HCT116 (cell line): ENCODE measurements around the gene MLXIPL. TPM values are rescaled to one million over a fixed set of nuclear protein-coding genes. Genes with fewer than 3 reads are reported as not detected.

Experiments used
- ATAC-seq: fragments of 200-7000 bp; cut with Tn5 transposase; 2 replicates; pipeline ENCODE4 v1.9.1; 2020; ENCODE audit warnings: mild to moderate bottlenecking, moderate library complexity
- BruUV-seq: library from RNA; stranded (reverse); fragments of 400-500 nt; replicated peaks from 2 replicates; lab custom pipeline; 2021; lab: Mats Ljungman, UMichigan
- CTCF ChIA-PET: fragments of 300-600 bp; sonication (Branson Sonifier 250); formaldehyde crosslinking; loops from one replicate; lab custom pipeline; 2021; ENCODE audit warnings: antibody characterized with exemption; lab: Charles Lee
- POLR2A ChIA-PET: fragments of 300-600, 350-600 bp; sonication (Branson Sonifier 250); formaldehyde crosslinking; loops from one replicate; lab custom pipeline; 2021; ENCODE audit warnings: antibody characterized with exemption; lab: Charles Lee
- RAD21 ChIA-PET, 2 experiments: fragments of 300-600 bp; sonication (Branson Sonifier 250); formaldehyde crosslinking; loops; one replicate each; lab custom pipeline; 2023; ENCODE audit warnings: low total read pairs in 2 of 2; ENCODE audit not compliant: uncharacterized antibody in 2 of 2, unreplicated experiment in 2 of 2, low non-redundant PET in 1 of 2; lab: Charles Lee
- DNase-seq: peaks from one replicate; pipeline ENCODE4 v3.0.0-alpha.2; 2010; ENCODE audit warnings: low read depth, low spot score
- H2AFZ ChIP-seq: fragments of 200-600 bp; shearing (Covaris generic), sonication (generic); 2 replicates; pipeline ENCODE4 v1.6.1; 2017; ENCODE audit warnings: low read depth, mixed run types, mixed read lengths, antibody characterized with exemption, low read length; ENCODE audit not compliant: poor library complexity, severe bottlenecking
- H3K27ac ChIP-seq: 2 replicates; pipeline ENCODE4 v1.5.1; 2012; ENCODE audit warnings: low read depth, low read length
- H3K27me3 ChIP-seq: fragments of 200-600 bp; sonication (generic); 2 replicates; pipeline ENCODE4 v1.6.1; 2016; ENCODE audit warnings: mixed run types, low read length, mixed read lengths; ENCODE audit not compliant: insufficient read depth
- H3K36me3 ChIP-seq, 2 experiments: fragments of 200-500 bp in 1 of 2; fragments of 200-600 bp in 1 of 2; sonication (Bioruptor generic) in 1 of 2; sonication (generic) in 1 of 2; 2 replicates each; pipeline versions ENCODE4 v1.5.1 to v1.6.1; 2014 to 2016; ENCODE audit warnings: low read length in 2 of 2, inconsistent platforms in 1 of 2, mixed read lengths in 1 of 2, mixed run types in 1 of 2; ENCODE audit not compliant: insufficient read depth in 2 of 2, control insufficient read depth in 1 of 2
- H3K4me1 ChIP-seq, 2 experiments: fragments of 200-600 bp in 1 of 2; sonication (generic) in 1 of 2; 2 replicates each; pipeline versions ENCODE4 v1.5.1 to v1.6.1; 2012 to 2017; ENCODE audit warnings: low read length in 2 of 2, inconsistent platforms in 1 of 2, mild to moderate bottlenecking in 1 of 2, mixed read lengths in 1 of 2, mixed run types in 1 of 2, moderate library complexity in 1 of 2; ENCODE audit not compliant: insufficient read depth in 2 of 2, control insufficient read depth in 1 of 2
- H3K4me2 ChIP-seq: fragments of 200-600 bp; sonication (generic); 2 replicates; pipeline ENCODE4 v1.6.1; 2017; ENCODE audit warnings: mixed run types, low read length, mixed read lengths
- H3K4me3 ChIP-seq, 2 experiments: fragments of 200-600 bp in 1 of 2; sonication (generic) in 1 of 2; replicated peaks in 1 of 2; 2 replicates each; pipeline ENCODE4 v1.5.1; 2011 to 2016; ENCODE audit warnings: low read length in 2 of 2, control low read depth in 1 of 2, low read depth in 1 of 2, mild to moderate bottlenecking in 1 of 2, mixed read lengths in 1 of 2, mixed run types in 1 of 2
- H3K79me2 ChIP-seq: fragments of 200-600 bp; sonication (generic); 2 replicates; pipeline ENCODE4 v1.6.1; 2017; ENCODE audit warnings: mild to moderate bottlenecking, mixed run types, low read length, moderate library complexity, mixed read lengths; ENCODE audit not compliant: insufficient read depth
- H3K9ac ChIP-seq: fragments of 200-600 bp; sonication (generic); 2 replicates; pipeline ENCODE4 v1.6.1; 2016; ENCODE audit warnings: low read length, mixed read lengths
- H3K9me2 ChIP-seq: fragments of 200-600 bp; sonication (generic), shearing (Covaris generic); 2 replicates; pipeline ENCODE4 v1.6.1; 2017; ENCODE audit warnings: mixed run types, mild to moderate bottlenecking, moderate library complexity; ENCODE audit not compliant: insufficient read depth
- H3K9me3 ChIP-seq, 2 experiments: fragments of 200-500 bp in 1 of 2; fragments of 200-600 bp in 1 of 2; sonication (Bioruptor generic) in 1 of 2; sonication (generic) in 1 of 2; 2 replicates each; pipeline ENCODE4 v1.6.1; 2014 to 2017; ENCODE audit warnings: low read length in 2 of 2, mixed read lengths in 2 of 2, inconsistent platforms in 1 of 2, low read depth in 1 of 2, mild to moderate bottlenecking in 1 of 2, mixed run types in 1 of 2, moderate library complexity in 1 of 2; ENCODE audit not compliant: control insufficient read depth in 1 of 2, insufficient read depth in 1 of 2
- H4K20me1 ChIP-seq: fragments of 200-600 bp; sonication (generic), shearing (Covaris generic); 2 replicates; pipeline ENCODE4 v1.6.1; 2017; ENCODE audit warnings: mixed run types, mild to moderate bottlenecking, moderate library complexity; ENCODE audit not compliant: insufficient read depth
- CBX3 ChIP-seq: IDR thresholded peaks from 2 replicates; pipeline ENCODE4 v1.6.1; 2012; ENCODE audit warnings: low read depth
- CEBPB ChIP-seq: IDR thresholded peaks from 2 replicates; pipeline ENCODE4 v1.6.1; 2012; ENCODE audit warnings: low read depth
- EGR1 ChIP-seq: IDR thresholded peaks from 2 replicates; pipeline ENCODE4 v1.6.1; 2012; ENCODE audit warnings: low read depth
- ELF1 ChIP-seq: IDR thresholded peaks from 2 replicates; pipeline ENCODE4 v1.6.1; 2012; ENCODE audit warnings: low read depth, borderline replicate concordance
- EZH2 ChIP-seq: fragments of 200-600 bp; sonication (generic); IDR thresholded peaks from 2 replicates; pipeline ENCODE4 v1.6.1; 2017; ENCODE audit warnings: antibody characterized with exemption, mixed run types
- EZH2phosphoT487 ChIP-seq: fragments of 200-600 bp; IDR thresholded peaks from 2 replicates; pipeline ENCODE4 v1.6.1; 2018; ENCODE audit warnings: antibody characterized with exemption, borderline replicate concordance
- FOSL1 ChIP-seq: IDR thresholded peaks from 2 replicates; pipeline ENCODE4 v1.6.1; 2012; ENCODE audit warnings: low read depth
- JUND ChIP-seq: IDR thresholded peaks from 2 replicates; pipeline ENCODE4 v1.6.1; 2012
- POLR2A ChIP-seq: IDR thresholded peaks from 2 replicates; pipeline ENCODE4 v1.7.0; 2011; ENCODE audit warnings: borderline replicate concordance; ENCODE audit not compliant: insufficient read depth, insufficient read length; ENCODE audit errors: extremely low read depth
- POLR2AphosphoS5 ChIP-seq: IDR thresholded peaks from 2 replicates; pipeline ENCODE4 v1.6.1; 2011; ENCODE audit warnings: mild to moderate bottlenecking, low read depth, low read length, moderate library complexity
- RAD21 ChIP-seq: IDR thresholded peaks from 2 replicates; pipeline ENCODE4 v1.6.1; 2012; ENCODE audit warnings: low read depth, mild to moderate bottlenecking
- REST ChIP-seq: IDR thresholded peaks from 2 replicates; pipeline ENCODE4 v1.6.1; 2012; ENCODE audit warnings: low read depth
- SIN3A ChIP-seq: IDR thresholded peaks from 2 replicates; pipeline ENCODE4 v1.6.1; 2012; ENCODE audit warnings: low read depth
- SP1 ChIP-seq: IDR thresholded peaks from 2 replicates; pipeline ENCODE4 v1.6.1; 2012; ENCODE audit warnings: low read depth
- TCF7L2 ChIP-seq: IDR thresholded peaks from 2 replicates; pipeline ENCODE4 v1.7.0; 2011; ENCODE audit warnings: borderline replicate concordance, inconsistent platforms; ENCODE audit not compliant: insufficient read depth, insufficient read length; ENCODE audit errors: extremely low read depth
- ZNF274 ChIP-seq: fragments of 200-500 bp; sonication (Bioruptor generic); IDR thresholded peaks from 2 replicates; pipeline ENCODE4 v1.6.1; 2014; ENCODE audit warnings: mild to moderate bottlenecking, low read depth, low read length, inconsistent platforms
- intact Hi-C: fragments of 100-400 bp; cut with micrococcal nuclease; formaldehyde crosslinking; loops from 2 replicates; pipeline ENCODE4 v1.10.0; 2022
- total RNA-seq: library from RNA; stranded (reverse); gene quantifications from one replicate; pipeline ENCODE4 v1.2.1, GENCODE V29; 2021; ENCODE audit not compliant: unreplicated experiment
- TF ChIP-seq, protein P1 (sequence below): IDR thresholded peaks from 2 replicates; pipeline ENCODE4 v1.6.1; 2012
- TF ChIP-seq, protein P2 (sequence below), 3 experiments: fragments of 200-600 bp in 1 of 3; sonication (generic) in 1 of 3; IDR thresholded peaks in 2 of 3; conservative IDR thresholded peaks in 1 of 3; 2 replicates each; pipeline ENCODE4 v1.5.1; 2012 to 2017; ENCODE audit warnings: low read depth in 2 of 3, low read length in 2 of 3, antibody characterized with exemption in 1 of 3, borderline replicate concordance in 1 of 3, control low read depth in 1 of 3, mild to moderate bottlenecking in 1 of 3, mixed read lengths in 1 of 3, mixed run types in 1 of 3, moderate library complexity in 1 of 3; ENCODE audit not compliant: insufficient read depth in 1 of 3
- TF ChIP-seq, protein P3 (sequence below): IDR thresholded peaks from 2 replicates; pipeline ENCODE4 v1.6.1; 2012

MLXIPL gene
- total RNA-seq, 1 experiment from 2014 or later = 79.4 TPM

GRCh38 chr7:73671857-73672445 lies 47.6 kb upstream of the MLXIPL start:
- Histone ChIP-seq H3K79me2 (no peaks in the 10 kb centered on the region), H3K27me3 (no peaks in the 10 kb centered on the region), H3K9ac (no peak overlapping the region), H3K4me2 (no peak overlapping the region), H3K36me3 (peaks cover 0 to 5% of the 10 kb centered on the region in 2 experiments; a peak in 1 of 4 replicates), H4K20me1 (no peaks in the 10 kb centered on the region), H3K9me3 (no peaks in the 10 kb centered on the region; a peak in 1 of 4 replicates), H3K27ac (no peak overlapping the region), H2AFZ (no peak overlapping the region), H3K9me2 (no peaks in the 10 kb centered on the region), H3K4me1 (peaks cover 10 to 17% of the 10 kb centered on the region in 2 experiments; a peak in 3 of 4 replicates), H3K4me3 (no peak overlapping the region)
- CTCF ChIA-PET = no interaction called here
- DNase-seq (no peak), ATAC-seq (no peak)
- BruUV-seq = no TSS peak
- TF ChIP-seq, protein P1, sequence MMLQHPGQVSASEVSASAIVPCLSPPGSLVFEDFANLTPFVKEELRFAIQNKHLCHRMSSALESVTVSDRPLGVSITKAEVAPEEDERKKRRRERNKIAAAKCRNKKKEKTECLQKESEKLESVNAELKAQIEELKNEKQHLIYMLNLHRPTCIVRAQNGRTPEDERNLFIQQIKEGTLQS = no peak
- no peak for TF ChIP-seq EZH2
- no peak for TF ChIP-seq SP1
- TF ChIP-seq ELF1 = no peak
- no peak for TF ChIP-seq POLR2A
- TF ChIP-seq, protein P2, sequence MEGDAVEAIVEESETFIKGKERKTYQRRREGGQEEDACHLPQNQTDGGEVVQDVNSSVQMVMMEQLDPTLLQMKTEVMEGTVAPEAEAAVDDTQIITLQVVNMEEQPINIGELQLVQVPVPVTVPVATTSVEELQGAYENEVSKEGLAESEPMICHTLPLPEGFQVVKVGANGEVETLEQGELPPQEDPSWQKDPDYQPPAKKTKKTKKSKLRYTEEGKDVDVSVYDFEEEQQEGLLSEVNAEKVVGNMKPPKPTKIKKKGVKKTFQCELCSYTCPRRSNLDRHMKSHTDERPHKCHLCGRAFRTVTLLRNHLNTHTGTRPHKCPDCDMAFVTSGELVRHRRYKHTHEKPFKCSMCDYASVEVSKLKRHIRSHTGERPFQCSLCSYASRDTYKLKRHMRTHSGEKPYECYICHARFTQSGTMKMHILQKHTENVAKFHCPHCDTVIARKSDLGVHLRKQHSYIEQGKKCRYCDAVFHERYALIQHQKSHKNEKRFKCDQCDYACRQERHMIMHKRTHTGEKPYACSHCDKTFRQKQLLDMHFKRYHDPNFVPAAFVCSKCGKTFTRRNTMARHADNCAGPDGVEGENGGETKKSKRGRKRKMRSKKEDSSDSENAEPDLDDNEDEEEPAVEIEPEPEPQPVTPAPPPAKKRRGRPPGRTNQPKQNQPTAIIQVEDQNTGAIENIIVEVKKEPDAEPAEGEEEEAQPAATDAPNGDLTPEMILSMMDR (IDR thresholded peaks at IDR 0.05 in 2 of 3, conservative IDR thresholded peaks at IDR 0.05 in 1 of 3; ENCODE audit: borderline replicate concordance in 1 of 3, insufficient read depth in 1 of 3, low read depth in 2 of 3, low read length in 2 of 3) = no peak
- TF ChIP-seq SIN3A = no peak
- no peak for TF ChIP-seq POLR2AphosphoS5
- TF ChIP-seq TCF7L2 = no peak
- no peak for TF ChIP-seq JUND
- TF ChIP-seq, protein P3, sequence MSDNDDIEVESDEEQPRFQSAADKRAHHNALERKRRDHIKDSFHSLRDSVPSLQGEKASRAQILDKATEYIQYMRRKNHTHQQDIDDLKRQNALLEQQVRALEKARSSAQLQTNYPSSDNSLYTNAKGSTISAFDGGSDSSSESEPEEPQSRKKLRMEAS = no peak
- no peak for TF ChIP-seq EGR1
- TF ChIP-seq CBX3 = no peak
- no peak for TF ChIP-seq REST
- TF ChIP-seq CEBPB = no peak
- no peak for TF ChIP-seq FOSL1
- no peak for TF ChIP-seq EZH2phosphoT487
- TF ChIP-seq ZNF274 = no peak
- no peak for TF ChIP-seq RAD21
- RAD21 ChIA-PET = no interaction called here
- intact Hi-C loops = no loop called here
- POLR2A ChIA-PET = no interaction called here
